Activated naive CD4-positive, alpha-beta T cell treated with anti-CD3 and anti-CD28 coated beads, Interleukin-2, amount 10 ng/mL, durations not matched to agents 7 days and 5 days (primary cell): ENCODE measurements around the gene DDC.
"Not testable (repeated sequence)": the region's sequence is repeated elsewhere in the genome, so short reads cannot be mapped to it uniquely, and the experiment has no call there.

Experiments
- CTCF ChIA-PET: fragments of 350-600 bp; sonication (Branson Sonifier 250); formaldehyde crosslinking; loops from one replicate; lab custom pipeline; 2021; ENCODE audit warnings: antibody characterized with exemption; lab: Charles Lee
- DNase-seq: peaks from one replicate; pipeline ENCODE4 v3.0.0-alpha.2; 2020
- H3K27ac Mint-ChIP-seq: one replicate; pipeline ENCODE4 v1.8.0; 2021; ENCODE audit warnings: mild to moderate bottlenecking, moderate library complexity, mixed read lengths
- H3K27me3 Mint-ChIP-seq: one replicate; pipeline ENCODE4 v1.8.0; 2021; ENCODE audit warnings: mild to moderate bottlenecking, mixed read lengths
- H3K36me3 Mint-ChIP-seq: one replicate; pipeline ENCODE4 v1.8.0; 2021; ENCODE audit warnings: mixed read lengths
- H3K4me1 Mint-ChIP-seq: one replicate; pipeline ENCODE4 v1.8.0; 2021; ENCODE audit warnings: mixed read lengths
- H3K4me3 Mint-ChIP-seq: one replicate; pipeline ENCODE4 v1.8.0; 2021; ENCODE audit warnings: mild to moderate bottlenecking, moderate library complexity, mixed read lengths
- H3K9me3 Mint-ChIP-seq: one replicate; pipeline ENCODE4 v1.8.0; 2021; ENCODE audit warnings: mixed read lengths

The DDC gene

GRCh38 chr7:50469181-50469580 lies 96.0 kb downstream of the DDC start:
- H3K27ac Mint-ChIP-seq = no peak overlapping the region
- no peak overlapping the region for H3K4me3 Mint-ChIP-seq
- peaks cover 19% of the 10 kb centered on the region for H3K27me3 Mint-ChIP-seq
- CTCF ChIA-PET = interaction anchor here (1.0 to 4.3 kb wide), 16 partner anchors 8 to 693 kb away, joined by 3 to 76 read pairs (median 5); no protein-coding TSS in a partner anchor
- H3K4me1 Mint-ChIP-seq = peaks cover 12% of the 10 kb centered on the region
- no peak for DNase-seq
- no peaks in the 10 kb centered on the region for H3K36me3 Mint-ChIP-seq
- no peaks in the 10 kb centered on the region for H3K9me3 Mint-ChIP-seq

GRCh38 chr7:50467817-50468610 lies 97.2 kb downstream of the DDC start:
- Mint-ChIP-seq H3K27ac (no peak overlapping the region), H3K4me3 (peak overlapping the region; percentile 2), H3K4me1 (peaks cover 12% of the 10 kb centered on the region), H3K9me3 (no peaks in the 10 kb centered on the region), H3K27me3 (peaks cover 20% of the 10 kb centered on the region), H3K36me3 (no peaks in the 10 kb centered on the region)
- peak; percentile 89 for DNase-seq
- CTCF ChIA-PET = interaction anchor here (0.7 to 4.3 kb wide), 49 partner anchors 8 to 1467 kb away, joined by 3 to 76 read pairs (median 4); partner anchors contain the start of gene ZPBP

- DNase-seq = no peak
- H3K4me1 Mint-ChIP-seq = peaks cover 12% of the 10 kb centered on the region
- no peak overlapping the region for H3K4me3 Mint-ChIP-seq
- no peak overlapping the region for H3K27ac Mint-ChIP-seq
- no peaks in the 10 kb centered on the region for H3K36me3 Mint-ChIP-seq
- no peaks in the 10 kb centered on the region for H3K9me3 Mint-ChIP-seq
- CTCF ChIA-PET = interaction anchor here (0.7 to 4.3 kb wide), 31 partner anchors 9 to 1466 kb away, joined by 3 to 76 read pairs (median 6); partner anchors contain the start of gene ZPBP
- H3K27me3 Mint-ChIP-seq = peaks cover 23% of the 10 kb centered on the region
Observed at GRCh38 chr7:50466815-50467585, 98.2 kb downstream of the DDC start.

- Mint-ChIP-seq H3K27me3 (peaks cover 24% of the 10 kb centered on the region), H3K4me3 (no peak overlapping the region), H3K27ac (no peak overlapping the region), H3K36me3 (no peaks in the 10 kb centered on the region), H3K4me1 (peaks cover 8% of the 10 kb centered on the region), H3K9me3 (no peaks in the 10 kb centered on the region)
- CTCF ChIA-PET = interaction anchor here (1.0 kb wide), 1 partner anchor 170 kb away, joined by 3 read pairs; no protein-coding TSS in a partner anchor
- DNase-seq = no peak
Observed at GRCh38 chr7:50463035-50463434, 102.2 kb downstream of the DDC start.

- H3K4me1 Mint-ChIP-seq = peaks cover 2% of the 10 kb centered on the region
- peaks cover 24% of the 10 kb centered on the region for H3K27me3 Mint-ChIP-seq
- no peak overlapping the region for H3K4me3 Mint-ChIP-seq
- no peaks in the 10 kb centered on the region for H3K36me3 Mint-ChIP-seq
- CTCF ChIA-PET = no interaction called here
- no peak for DNase-seq
- H3K27ac Mint-ChIP-seq = no peak overlapping the region
- no peaks in the 10 kb centered on the region for H3K9me3 Mint-ChIP-seq
Observed at GRCh38 chr7:50462361-50462760, 102.8 kb downstream of the DDC start.

GRCh38 chr7:50461695-50462094 lies 103.5 kb downstream of the DDC start:
- Mint-ChIP-seq H3K9me3 (no peaks in the 10 kb centered on the region), H3K27me3 (peaks cover 24% of the 10 kb centered on the region), H3K4me3 (no peak overlapping the region), H3K36me3 (no peaks in the 10 kb centered on the region), H3K27ac (no peak overlapping the region), H3K4me1 (peaks cover 2% of the 10 kb centered on the region)
- DNase-seq = no peak
- CTCF ChIA-PET = no interaction called here

- H3K27ac Mint-ChIP-seq, H3K36me3 Mint-ChIP-seq, DNase-seq, CTCF ChIA-PET, H3K4me1 Mint-ChIP-seq, H3K4me3 Mint-ChIP-seq, H3K9me3 Mint-ChIP-seq: not testable (repeated sequence)
- peaks cover 36% of the 10 kb centered on the region for H3K27me3 Mint-ChIP-seq
Observed at GRCh38 chr7:50459183-50459582, 106.0 kb downstream of the DDC start.

GRCh38 chr7:50458651-50459050 lies 106.6 kb downstream of the DDC start:
- H3K4me3 Mint-ChIP-seq, CTCF ChIA-PET, H3K36me3 Mint-ChIP-seq, H3K9me3 Mint-ChIP-seq, DNase-seq, H3K4me1 Mint-ChIP-seq, H3K27ac Mint-ChIP-seq: not testable (repeated sequence)
- peaks cover 32% of the 10 kb centered on the region for H3K27me3 Mint-ChIP-seq

- Mint-ChIP-seq H3K27me3 (peaks cover 33% of the 10 kb centered on the region), H3K4me3 (no peak overlapping the region), H3K36me3 (no peaks in the 10 kb centered on the region), H3K27ac (no peak overlapping the region), H3K9me3 (no peaks in the 10 kb centered on the region), H3K4me1 (peaks cover 2% of the 10 kb centered on the region)
- CTCF ChIA-PET = interaction anchor here (0.9 kb wide), 1 partner anchor 40 kb away, joined by 3 read pairs; no protein-coding TSS in a partner anchor
- DNase-seq = no peak
Observed at GRCh38 chr7:50456371-50457123, 108.7 kb downstream of the DDC start.

- CTCF ChIA-PET = interaction anchor here (0.9 kb wide), 1 partner anchor 39 kb away, joined by 3 read pairs; no protein-coding TSS in a partner anchor
- no peaks in the 10 kb centered on the region for H3K9me3 Mint-ChIP-seq
- H3K27ac Mint-ChIP-seq = no peak overlapping the region
- H3K4me3 Mint-ChIP-seq = no peak overlapping the region
- H3K27me3 Mint-ChIP-seq = peaks cover 33% of the 10 kb centered on the region
- H3K36me3 Mint-ChIP-seq = no peaks in the 10 kb centered on the region
- no peak for DNase-seq
- H3K4me1 Mint-ChIP-seq = peaks cover 11% of the 10 kb centered on the region
Observed at GRCh38 chr7:50455658-50456057, 109.5 kb downstream of the DDC start.

- Mint-ChIP-seq H3K9me3 (no peaks in the 10 kb centered on the region), H3K27ac (no peak overlapping the region), H3K4me1 (peaks cover 18% of the 10 kb centered on the region), H3K36me3 (no peaks in the 10 kb centered on the region), H3K27me3 (peaks cover 33% of the 10 kb centered on the region), H3K4me3 (no peak overlapping the region)
- no peak for DNase-seq
- CTCF ChIA-PET = interaction anchor here (0.9 kb wide), 1 partner anchor 8 kb away, joined by 3 read pairs; no protein-coding TSS in a partner anchor
Observed at GRCh38 chr7:50454968-50455367, 110.2 kb downstream of the DDC start.

GRCh38 chr7:50450590-50451032 lies 114.6 kb downstream of the DDC start:
- Mint-ChIP-seq H3K9me3 (no peaks in the 10 kb centered on the region), H3K4me1 (peaks cover 48% of the 10 kb centered on the region), H3K4me3 (peak overlapping the region; percentile 91), H3K27me3 (peaks cover 15% of the 10 kb centered on the region), H3K36me3 (peaks cover 19% of the 10 kb centered on the region), H3K27ac (peak overlapping the region; percentile 92)
- CTCF ChIA-PET = no interaction called here
- peak; percentile 51 for DNase-seq

GRCh38 chr7:50449881-50450589 lies 115.2 kb downstream of the DDC start, which contains the start of gene FIGNL1:
FIGNL1 (minus strand) TSS chr7:50450350; CDS start chr7:50447287, 3,063 bp downstream.
- DNase-seq = peak; percentile 88
- peak within 1 kb of the TSS; percentile 91 for H3K4me3 Mint-ChIP-seq
- H3K27me3 Mint-ChIP-seq = peaks cover 12% of the 10 kb centered on the region
- H3K9me3 Mint-ChIP-seq = no peaks in the 10 kb centered on the region
- H3K36me3 Mint-ChIP-seq = peaks cover 25% of the 10 kb centered on the region
- peaks cover 53% of the 10 kb centered on the region for H3K4me1 Mint-ChIP-seq
- CTCF ChIA-PET = interaction anchor here (0.9 to 1.6 kb wide), 3 partner anchors 24 to 358 kb away, joined by 3 to 6 read pairs (median 5); no protein-coding TSS in a partner anchor
- peak within 1 kb of the TSS; percentile 92 for H3K27ac Mint-ChIP-seq
